ENCODE data around the gene GLG1.
A peak's percentile ranks its signal among the peaks of the same experiment; 100 is the strongest.
"Not testable (repeated sequence)": the region's sequence is repeated elsewhere in the genome, so short reads cannot be mapped to it uniquely, and the experiment has no call there.

The GLG1 gene

DNA sequence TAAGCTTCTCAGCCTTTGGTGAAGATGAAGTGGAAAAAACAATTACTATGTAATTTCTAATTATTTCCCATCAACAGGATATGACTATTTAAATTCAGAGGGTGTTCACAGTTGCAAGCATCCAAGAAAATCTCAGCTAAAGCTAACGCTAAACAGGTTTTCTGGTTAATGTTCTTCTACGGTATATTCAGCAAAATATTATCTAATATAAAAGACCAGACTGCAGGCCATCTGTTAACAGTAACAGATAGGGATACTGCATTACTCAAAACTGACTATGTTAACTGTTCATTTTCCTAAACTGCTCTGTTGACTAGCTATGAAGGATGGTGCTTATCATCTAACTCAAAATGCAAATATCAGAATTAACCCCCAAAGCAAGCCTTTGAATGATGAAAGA, 32.8 kb downstream of the GLG1 start:
- no peak for DNase-seq

DNA sequence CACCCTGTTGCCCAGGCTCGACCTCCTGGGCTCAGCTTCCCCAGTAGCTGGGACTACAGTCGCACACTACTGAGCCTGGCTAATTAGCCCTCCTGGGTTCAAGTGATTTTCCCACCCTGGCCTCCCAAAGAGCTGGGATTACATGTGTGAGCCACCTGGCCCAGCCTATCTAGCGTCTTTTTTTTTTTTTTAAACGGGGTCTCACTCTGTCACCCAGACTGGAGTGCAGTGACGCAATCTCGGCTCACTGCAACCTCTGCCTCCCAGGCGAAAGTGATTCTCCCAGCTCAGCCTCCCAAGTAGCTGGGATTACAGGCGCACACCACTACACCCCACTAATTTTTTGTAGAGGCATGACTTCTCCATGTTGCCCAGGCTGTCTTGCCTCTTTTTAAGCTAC, 33.3 kb downstream of the GLG1 start:
- no peak for DNase-seq

DNA sequence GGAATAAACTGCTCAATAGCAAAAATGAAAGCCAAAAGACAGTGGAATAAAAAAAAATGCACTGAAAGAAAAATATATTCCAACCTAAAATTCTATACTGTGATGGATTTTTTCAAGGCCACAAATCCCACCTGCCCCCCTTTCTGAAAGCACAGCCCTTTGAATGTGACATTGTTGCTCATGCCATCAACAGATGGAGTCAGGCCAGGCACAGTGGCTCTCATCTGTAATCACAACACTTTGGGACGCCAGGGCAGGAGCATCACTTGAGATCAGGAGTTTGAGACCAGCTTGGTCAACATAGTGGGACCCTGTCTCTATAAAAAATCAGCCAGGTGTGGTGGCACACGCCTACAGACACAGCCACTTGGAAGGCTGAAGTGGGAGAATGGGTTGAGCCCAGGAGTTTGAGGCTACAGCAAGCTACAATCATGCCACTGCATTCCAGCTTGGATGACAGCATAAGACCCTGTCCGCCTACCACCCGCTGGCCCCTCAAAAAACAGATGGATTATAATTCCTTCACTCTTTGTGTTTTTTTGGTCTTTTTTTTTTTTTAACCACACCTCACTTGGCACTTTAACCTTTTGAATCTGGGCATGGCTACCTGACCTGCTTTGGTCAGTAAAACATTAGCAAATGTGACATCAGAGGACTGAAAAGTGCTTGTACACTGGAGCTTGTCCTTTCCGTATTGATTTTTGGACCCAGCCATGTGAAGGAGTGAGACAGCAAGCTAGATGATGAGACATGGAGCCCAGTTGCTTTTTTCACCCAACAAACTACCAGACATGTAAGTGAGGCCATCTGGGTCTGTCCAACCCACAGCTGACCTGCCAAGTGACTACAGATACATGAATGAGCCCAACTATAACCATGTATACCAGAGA, 36.3 kb downstream of the GLG1 start:
- no peak for DNase-seq

DNA sequence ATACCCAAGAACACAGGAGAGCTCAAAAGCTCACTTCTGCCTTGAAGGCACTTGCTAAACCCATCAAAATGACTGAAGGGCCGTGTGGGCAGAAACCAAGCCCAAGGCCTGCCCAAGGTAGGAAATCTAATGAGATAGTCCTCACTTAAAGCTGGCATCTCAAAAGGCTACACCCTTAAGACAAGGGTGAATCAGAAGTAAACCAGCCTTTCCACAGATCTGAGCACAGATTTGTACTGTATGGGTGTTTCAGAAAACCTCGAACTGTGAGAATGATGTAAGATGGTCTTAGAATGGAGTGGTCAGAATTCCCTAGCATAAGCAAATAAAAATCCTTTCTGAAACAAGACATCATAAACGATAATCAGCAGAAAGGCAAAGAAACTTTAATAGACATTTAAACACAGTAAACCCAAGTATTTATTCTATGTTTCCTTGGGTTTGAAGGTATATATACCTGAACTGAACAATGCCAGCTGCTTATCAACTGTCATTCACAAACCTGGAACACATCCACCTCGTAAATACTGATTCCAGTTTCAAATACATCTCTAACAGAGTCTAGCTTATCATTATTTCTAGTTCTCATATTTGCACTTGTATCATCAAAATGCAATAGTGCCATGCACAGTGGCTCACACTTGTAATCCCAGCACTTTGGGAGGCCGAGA, 37.8 kb downstream of the GLG1 start:
- DNase-seq = no peak

DNA sequence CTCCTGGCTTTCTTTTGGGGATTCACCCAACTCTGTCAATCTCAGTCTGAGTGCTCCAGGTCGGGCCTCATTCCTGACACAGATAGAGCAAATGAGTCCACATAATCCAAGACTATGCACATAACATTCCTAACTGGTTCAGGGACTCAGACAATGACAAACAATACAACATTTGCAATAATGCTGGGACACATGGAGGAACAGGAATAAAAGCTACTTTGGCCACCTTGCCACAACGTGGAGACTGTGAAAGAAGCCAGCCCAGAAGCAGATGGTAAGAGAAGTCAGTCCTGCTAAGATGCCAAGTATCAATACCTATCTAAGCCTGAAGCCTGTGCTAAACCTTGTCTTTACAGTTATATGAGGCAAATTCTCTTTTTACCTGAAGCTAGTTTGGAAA, 39.0 kb downstream of the GLG1 start:
- DNase-seq = no peak

DNA sequence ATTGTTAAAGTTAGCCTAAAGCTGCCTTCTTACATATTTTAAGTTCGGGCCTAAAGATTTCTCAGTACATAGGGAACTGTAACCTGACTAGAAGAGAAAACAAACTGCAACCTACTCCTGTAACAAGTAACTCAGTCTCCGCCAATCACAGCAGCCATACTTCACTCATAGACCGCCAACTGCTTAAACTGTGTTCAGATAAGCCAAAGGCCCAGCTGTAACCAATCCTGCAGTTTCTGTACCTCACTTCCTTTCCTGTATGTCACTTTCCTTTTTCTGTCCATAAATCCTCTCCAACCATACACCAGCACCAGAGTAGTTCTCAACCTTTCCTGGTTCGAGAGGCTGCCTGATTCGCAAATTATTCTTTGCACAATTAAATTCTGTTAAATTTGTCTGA, 41.5 kb downstream of the GLG1 start:
- DNase-seq = no peak

DNA sequence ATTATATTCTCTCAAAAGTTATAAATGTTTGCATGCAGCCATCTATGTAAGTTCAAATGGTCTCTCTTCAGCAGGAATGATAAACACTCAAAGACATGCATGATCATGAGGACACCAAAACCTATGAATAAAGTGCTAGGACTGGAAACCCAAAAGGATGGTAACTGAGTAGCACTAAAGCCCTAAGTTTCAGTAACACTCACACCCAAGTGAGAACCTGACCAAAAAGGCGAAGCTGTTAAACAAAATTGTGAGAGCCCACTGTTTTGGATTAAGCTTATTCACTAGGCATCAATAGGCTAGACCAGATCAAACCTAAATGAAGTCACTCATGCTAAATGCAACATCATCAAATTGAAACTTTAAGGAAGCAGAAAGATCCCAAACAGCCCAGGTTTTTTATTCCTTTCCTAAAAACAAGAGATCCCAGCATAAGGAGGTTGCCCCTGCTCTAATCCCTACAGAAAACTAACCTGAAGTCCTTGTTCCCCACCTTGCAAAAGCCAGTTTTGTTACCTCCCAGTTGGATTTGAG, 42.4 kb downstream of the GLG1 start:
- DNase-seq = no peak

DNA sequence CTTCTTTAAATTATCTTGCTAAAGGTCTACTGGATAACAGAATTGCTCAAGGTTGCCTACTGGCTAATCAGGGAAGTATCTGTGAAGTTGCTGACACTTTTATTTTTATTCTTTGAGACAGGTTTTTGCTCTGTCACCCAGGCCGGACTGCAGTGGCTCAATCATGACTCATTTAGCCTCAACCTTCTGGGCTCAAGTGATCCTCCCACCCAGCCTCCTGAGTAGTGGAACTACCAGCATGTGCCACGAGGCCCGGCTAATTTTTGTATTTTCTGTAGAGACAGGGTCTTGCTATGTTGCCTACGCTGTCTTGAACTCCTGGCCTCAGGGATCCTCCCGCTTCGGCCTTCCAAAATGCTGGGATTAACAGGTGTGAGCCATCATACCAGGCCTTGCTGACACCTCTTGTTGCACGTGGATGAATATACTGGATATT, 43.1 kb downstream of the GLG1 start:
- peak; percentile 30 for DNase-seq

DNA sequence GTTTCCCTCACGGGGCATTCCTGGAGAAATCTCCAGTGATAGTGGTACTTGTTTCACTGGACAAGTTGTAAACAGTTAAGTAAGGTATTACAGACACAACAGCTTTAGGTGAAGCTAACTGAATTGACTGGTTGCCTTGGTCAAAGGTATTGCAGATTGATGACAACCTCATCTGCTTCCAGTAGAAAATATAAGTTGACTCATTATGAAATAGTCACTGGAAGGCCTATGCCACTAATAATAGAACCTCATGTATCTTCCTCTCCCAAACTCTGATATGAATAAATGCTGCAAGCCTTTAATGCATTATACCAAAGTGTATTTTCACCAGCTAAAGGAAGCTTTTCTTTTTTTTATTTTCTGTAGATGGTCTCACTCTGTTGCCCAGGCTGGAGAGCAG, 44.8 kb downstream of the GLG1 start:
- peak; percentile 32 for DNase-seq

DNA sequence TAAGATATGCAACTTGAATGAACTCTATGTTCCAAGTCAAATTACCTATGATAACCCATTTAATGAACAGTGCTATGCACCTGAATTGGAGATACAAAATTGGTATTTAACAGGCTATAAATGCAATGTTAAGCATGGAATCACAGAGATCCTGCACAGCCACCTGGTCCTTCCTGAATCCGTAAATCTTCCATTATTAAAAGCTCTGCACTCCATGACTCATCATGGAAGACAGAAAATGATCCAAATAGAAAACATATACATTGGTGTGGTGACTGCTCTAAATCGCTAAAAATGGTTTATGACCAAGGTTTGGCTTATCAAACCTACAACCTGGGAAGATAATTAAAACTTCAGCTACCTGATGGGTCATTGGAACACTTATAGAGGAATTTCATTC, 45.3 kb downstream of the GLG1 start:
- no peak for DNase-seq

DNA sequence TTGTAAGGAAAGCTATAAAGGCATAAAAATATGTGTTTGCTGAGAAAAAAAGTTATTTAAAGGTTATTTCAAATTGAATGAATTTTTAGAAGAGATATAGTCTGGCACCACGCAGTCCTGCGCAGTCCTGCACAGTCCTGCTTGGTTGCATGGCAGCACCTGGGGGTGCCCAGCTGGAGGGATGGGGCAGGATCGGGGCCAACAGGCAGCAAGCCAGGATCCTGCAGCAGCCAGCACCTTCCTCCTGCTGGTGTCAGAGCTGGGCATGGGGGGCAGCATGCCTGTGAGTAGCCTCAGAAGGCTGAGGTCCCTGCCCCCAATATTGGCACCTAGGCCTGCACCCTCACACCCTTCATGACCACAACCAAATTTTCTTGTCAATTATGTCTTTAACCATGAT, 46.0 kb downstream of the GLG1 start:
- DNase-seq = no peak

DNA sequence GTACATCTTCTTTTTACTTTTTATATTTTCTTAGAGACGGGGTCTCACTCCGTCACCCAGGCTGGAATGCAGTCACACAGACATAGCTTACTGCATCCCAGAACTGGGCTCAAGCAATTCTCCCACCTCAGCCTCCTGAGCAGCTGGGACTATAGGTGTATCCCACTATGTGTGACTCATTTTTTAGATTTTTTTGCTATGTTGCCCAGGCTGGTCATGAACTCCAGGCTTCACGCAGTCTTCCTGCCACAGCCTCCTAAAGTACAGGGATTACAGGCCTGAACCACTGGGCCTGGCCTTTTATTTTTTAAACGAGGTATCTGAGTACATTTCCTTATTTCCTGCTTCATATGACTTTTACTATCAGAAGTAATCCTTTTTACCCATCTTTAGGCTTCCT, 48.0 kb downstream of the GLG1 start:
- no peak for DNase-seq

DNA sequence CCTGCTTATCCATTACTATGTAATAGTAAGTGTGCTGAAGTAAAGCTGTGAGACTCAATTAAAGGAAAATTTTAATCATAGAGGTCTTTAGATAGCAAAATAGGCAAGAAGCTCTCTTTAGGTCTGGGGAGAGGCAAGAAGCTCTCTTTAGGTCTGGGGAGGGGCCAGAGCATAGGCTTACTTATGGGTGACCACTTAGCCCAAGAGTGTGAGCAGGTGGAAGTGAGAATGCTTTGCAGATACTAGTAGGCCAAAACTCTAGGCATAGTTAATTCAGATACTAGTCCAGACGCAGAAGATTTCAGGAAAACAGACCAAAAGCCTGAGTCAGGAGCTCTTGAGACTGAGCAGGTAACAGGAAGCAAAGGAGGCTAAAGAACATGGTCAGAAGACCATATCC, 49.6 kb downstream of the GLG1 start:
- no peak for DNase-seq

DNA sequence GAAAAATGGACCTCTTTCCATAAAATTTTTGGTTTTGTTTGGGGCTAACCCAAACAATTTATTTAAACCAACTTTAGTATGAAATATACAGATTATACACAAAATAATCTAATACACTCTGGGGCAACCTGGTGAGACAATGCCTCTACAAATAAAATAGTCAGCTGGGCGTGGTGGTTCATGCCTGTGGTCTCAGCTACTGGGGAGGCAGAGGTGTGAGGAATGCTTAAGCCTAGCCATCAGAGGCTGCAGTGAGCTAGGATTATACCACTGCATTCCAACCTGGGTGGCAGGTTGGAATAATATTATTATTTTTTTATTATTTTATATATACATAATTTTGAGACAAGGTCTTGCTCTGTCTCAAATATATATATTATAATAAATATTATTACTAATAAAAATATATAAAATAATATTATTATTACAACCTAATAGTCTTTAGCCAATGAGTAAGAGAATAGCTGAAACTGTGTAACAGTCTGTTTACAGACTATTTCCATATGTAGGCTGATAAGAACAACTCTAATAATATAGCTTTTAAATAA, 50.5 kb downstream of the GLG1 start:
- no peak for DNase-seq

DNA sequence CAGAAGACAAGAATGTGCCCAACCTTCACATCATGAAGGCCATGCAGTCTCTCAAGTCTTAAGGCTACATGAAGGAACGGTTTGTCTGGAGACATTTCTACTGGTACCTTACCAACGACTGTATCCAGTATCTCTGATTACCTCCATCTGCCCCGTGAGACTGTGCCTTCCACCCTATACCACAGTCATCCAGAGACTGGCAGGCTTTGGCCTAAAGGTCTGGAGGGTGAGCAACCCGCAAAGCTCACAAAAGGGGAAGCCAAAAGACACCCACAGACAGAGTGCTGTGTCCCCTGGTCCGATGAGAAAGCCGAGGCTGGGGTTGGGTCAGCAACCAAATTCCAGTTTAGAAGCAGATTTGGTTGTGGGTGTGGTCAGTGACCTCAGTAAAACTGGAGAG, 54.6 kb downstream of the GLG1 start:
- not testable (repeated sequence) for DNase-seq

DNA sequence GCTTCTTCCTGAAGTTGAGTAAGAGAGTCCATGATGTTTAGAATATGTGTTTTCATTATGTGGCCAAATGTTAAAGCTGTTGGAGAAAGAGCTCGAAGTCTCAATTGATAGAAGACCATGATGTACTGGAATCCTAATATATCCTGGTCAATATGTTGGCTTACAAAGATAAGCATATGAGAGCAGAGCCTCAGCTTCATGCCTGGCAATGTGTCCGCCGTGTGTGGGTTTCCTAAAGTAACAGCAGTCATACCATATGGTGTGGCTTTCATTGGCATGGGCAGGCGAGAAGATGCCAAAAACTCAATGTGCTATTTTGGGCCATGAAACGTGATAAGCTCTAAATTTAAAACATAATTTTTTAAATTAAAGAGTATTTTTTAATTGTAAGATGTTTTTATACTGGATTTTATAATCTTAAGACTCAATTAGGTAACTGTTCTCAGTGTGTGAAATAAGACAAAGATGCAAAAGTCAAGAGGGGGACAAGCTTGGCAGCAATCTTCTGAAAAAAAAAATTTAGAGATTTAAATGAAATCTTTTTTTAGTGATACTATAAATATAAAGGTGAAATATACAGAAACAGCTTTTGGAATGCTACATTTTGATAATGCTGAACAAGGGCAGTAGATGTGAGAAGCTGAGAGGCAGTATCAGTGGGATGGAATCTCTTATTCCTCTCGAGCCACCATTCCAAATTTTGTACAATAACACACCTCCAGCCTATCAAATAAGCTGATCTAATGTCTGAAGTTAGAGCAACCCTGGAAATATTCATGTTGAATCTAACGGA, 56.5 kb downstream of the GLG1 start:
- DNase-seq = not testable (repeated sequence)

DNA sequence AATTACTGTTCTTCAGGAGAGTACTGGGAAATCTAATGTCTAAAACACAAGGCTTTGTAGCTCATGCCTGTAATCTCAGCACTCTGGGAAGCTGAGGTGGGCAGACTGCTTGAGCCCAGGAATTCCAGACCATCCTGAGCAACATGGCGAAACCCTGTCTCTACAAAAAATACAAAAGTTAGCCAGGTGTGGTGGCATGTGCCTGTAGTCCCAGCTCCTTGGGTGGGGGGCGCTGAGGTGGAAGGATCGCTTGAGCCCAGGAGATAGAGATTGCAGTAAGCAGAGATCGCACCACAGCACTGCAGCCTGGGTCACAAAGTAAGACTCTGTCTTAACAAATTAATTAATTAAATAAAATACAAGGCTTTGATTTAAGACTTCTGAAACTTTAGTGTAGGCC, 60.8 kb downstream of the GLG1 start:
- DNase-seq = not testable (repeated sequence)

DNA sequence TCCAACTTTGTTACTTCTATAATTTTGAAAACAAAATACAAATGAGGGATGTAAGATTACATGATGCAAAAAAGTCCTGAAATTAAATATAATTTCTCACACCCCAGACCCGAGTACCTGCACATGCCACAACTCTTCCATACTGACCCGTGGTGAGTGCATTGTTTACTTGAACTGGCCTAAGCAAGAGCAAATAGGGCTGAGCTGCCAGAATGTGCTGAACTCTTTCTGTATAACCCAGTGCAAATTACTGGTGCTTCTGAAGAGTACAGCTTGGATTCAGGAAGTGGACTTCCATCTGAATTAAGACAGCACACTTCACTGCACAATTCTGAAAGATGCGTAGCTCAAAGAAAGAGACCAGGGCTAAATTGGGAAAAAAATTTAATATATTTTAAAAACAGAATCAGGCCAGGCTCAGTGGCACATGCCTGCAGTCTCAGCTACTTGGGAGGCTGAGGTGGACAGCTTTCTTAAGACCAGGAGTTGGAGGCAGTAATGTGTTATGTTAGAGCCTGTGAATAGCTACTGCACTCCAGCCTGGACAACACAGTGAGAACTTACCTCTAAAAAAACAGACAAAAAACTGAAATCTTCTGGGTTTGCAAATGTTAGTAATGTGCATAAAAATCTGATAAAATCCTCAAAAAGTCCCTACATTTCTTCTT, 63.9 kb downstream of the GLG1 start:
- not testable (repeated sequence) for DNase-seq

DNA sequence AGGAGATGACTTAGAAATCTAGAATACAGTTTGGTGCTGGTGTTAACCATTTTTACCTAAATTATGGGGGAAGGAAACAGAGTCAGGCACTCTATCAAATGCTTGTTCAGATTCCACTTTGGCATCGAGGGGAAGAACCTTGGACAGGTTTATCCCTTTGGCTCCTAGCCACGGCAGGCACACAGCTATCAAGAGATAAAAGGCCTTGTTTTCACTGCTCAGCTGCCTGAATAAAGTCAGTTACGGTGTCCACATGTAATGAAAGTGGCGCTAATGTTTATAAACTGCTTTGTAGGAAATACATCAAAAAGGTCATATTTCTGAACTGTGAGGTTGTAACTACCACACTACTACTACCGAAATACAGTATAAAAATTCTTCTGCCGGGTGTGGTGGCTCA, 66.3 kb downstream of the GLG1 start:
- not testable (repeated sequence) for DNase-seq

DNA sequence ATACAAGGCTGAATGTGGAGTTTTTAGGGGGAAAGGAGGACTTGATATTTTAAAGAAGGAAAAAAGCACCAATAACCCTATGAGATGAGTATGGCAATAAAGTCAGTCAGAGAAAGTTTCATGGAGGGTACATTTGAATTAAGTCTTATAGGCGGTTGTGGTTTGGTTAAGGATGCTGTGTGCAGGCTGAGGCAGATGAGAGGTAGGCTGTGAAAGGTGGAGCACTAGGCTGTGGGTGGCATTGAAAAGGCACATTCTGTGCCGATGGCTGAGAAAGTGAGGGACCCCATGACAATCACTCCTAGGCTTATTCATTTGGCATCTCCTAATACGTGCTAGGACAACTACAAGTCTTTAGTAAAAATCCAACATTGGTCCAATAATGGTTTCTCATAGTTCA, 68.1 kb downstream of the GLG1 start:
- DNase-seq = not testable (repeated sequence)

DNA sequence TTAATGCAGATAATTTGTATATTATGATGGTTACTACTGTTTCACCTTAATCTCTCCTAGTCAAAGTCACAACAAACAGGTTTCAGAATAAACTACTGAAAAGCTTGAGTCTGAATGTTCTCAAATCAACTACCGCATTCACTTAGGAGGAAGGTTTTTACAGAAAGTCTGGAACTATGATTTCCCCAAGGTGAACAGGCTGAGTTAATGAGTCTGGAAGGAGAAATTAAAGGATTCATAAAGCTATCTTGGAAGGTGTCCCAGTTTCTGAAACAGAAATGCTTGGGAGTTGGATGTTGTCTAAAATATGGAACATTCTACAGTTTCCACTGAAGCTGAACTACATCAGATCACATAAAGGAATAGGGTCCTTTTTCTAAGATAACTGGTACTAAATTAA, 69.2 kb downstream of the GLG1 start:
- DNase-seq = not testable (repeated sequence)

DNA sequence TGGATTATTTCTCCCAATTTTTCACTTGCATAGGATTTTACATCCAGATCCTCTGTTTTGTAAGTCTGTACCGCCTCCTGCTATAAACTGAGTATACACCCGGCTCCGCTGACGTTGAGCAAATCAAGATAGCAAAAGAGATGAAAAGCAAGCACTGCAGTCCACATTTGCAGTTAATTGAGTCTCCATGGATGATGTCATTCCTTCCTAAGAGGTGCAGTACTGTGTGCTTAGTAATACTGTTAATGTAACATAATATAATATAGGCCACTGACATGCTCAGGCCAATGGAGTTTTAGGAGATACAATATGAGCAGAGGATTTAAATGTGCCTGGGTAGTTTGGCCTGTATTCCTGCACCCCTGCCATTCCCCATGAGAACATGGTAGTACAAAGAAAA, 72.3 kb downstream of the GLG1 start:
- DNase-seq = not testable (repeated sequence)

All from activated CD4-positive, alpha-beta T cell treated with anti-CD3 and anti-CD28 coated beads, Interleukin-2, Interleukin-6, amounts not matched to agents 100 ng/mL and 50 ng/mL, durations not matched to agents 16 hours and 8 hours (primary cell).